GM12872 (cell line): ENCODE measurements around the gene ZNF570.

Experiments
- TF ChIP-seq, protein P1 (sequence below): IDR thresholded peaks from 3 replicates; pipeline ENCODE4 v1.5.1; 2011; ENCODE audit warnings: low read depth, mild to moderate bottlenecking, low read length, moderate library complexity; ENCODE audit not compliant: insufficient read depth

Gene ZNF570

DNA sequence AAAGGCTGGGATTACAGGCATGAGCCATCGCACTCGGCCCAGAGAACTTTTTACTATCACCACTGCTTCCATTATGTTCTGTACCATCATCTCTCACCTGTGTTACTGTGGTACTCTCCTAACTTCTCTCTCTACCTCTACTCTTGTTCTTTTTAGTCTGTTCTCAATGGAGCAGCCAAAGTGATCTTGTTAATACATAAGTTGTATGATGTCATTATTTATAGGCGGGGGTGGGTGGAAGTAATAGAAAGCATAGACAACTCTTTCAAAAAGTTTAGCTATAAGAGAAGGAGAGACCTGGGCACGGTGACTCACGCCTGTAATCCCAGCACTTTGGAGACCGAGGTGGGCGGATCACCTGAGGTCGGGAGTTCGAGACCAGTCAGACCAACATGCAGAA, 3.0 kb downstream of the ZNF570 start:
- TF ChIP-seq, protein P1, sequence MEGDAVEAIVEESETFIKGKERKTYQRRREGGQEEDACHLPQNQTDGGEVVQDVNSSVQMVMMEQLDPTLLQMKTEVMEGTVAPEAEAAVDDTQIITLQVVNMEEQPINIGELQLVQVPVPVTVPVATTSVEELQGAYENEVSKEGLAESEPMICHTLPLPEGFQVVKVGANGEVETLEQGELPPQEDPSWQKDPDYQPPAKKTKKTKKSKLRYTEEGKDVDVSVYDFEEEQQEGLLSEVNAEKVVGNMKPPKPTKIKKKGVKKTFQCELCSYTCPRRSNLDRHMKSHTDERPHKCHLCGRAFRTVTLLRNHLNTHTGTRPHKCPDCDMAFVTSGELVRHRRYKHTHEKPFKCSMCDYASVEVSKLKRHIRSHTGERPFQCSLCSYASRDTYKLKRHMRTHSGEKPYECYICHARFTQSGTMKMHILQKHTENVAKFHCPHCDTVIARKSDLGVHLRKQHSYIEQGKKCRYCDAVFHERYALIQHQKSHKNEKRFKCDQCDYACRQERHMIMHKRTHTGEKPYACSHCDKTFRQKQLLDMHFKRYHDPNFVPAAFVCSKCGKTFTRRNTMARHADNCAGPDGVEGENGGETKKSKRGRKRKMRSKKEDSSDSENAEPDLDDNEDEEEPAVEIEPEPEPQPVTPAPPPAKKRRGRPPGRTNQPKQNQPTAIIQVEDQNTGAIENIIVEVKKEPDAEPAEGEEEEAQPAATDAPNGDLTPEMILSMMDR, result no peak

DNA sequence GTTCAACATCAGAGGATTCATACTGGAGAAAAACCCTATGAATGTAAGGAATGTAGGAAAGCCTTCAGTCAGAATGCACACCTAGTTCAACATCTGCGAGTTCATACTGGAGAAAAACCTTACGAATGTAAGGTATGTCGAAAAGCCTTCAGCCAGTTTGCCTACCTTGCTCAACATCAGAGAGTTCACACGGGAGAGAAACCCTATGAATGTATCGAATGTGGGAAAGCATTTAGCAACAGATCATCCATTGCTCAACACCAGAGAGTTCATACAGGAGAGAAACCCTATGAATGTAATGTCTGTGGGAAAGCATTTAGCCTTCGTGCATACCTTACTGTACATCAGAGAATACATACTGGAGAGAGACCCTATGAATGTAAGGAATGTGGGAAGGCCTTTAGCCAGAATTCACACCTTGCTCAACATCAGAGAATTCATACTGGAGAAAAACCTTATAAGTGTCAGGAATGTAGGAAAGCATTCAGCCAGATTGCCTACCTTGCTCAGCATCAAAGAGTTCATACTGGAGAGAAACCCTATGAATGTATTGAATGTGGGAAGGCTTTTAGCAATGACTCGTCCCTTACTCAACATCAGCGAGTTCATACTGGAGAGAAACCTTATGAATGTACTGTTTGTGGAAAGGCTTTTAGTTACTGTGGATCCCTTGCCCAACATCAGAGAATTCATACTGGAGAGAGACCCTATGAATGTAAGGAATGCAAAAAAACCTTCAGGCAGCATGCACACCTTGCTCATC, 15.4 kb downstream of the ZNF570 start:
- TF ChIP-seq, protein P1, result no peak

DNA sequence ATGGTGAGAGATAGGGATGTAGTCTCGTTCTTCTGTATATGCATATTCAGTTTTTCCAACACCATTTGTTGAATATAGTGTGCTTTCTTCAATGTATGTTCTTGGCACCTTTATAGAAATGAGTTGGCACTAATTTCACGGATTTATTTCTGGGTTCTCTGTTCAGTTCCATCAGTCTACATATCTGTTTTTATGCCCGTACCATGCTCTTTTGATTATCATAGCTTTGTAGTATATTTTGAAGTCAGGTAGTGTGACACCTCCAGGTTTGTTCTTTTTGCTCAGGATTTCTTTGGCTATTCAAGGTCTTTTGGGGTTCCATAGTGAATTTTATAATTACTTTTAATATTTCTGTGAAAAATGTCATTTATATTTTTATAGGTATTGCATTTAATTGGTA, 23.1 kb downstream of the ZNF570 start:
- TF ChIP-seq, protein P1, result no peak

DNA sequence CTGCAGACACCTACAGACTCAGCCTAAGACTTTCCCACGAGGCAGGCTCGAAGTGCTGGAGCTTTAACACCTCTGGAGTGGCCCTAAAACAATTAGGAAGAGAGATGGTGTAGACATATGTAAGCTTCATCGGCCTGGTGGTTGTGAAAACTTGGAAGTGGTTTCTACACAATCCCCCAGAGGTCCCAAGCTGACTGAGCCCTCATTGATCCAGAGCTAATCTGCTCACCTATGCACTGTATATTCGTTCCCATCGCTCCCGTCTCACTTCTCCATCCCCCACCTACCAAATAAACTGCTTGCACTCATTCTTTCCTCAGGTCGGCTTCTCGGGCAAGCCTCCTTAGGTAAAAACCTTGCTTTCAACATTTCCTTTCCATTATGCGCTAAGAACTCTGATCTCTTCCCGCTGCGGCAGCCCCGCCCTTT, 36.8 kb downstream of the ZNF570 start:
- TF ChIP-seq, protein P1, result no peak

DNA sequence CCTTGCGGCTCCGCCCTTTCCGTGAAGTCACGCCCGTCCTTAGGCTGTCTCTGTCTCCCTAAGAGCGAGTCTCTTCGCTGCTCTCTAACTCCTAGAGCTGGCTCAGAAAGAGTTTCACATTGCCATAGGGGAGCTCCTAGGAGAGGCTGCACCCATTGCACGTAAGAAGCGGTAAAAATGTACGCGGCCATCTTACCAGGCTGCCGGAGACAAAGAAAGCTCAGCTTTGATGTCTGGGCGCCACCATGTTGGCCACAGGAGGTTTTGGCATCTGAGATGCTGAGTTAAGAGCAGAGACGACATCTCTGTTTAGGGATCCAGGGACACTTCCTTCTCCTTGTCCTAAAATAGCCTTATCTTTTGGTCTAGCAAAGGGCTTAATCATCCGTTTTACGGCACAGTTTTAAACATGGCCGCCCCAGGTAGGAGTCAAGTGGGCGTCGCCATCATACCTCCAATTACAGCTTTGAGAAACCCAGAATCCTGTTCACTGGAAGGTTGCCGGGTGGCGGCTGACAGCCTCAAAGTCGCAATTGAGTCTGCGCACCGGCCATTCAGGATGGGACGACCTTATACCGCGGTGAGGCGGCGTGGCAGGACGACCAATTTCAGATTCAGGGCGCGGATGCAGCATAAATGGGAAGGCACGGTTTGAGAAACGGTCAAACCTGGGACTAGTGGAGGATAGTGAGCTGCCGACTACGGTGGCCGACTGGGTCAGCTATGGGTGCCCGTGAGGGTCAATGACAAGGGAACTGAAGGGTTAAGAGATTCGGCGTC, 37.4 kb downstream of the ZNF570 start, which contains the start of gene ZNF793:
Gene ZNF793 (plus strand): TSS at position 553 of the 780 bp plus-strand sequence. CDS start 16,501 bp downstream, outside the sequence.
- TF ChIP-seq, protein P1, result no peak

DNA sequence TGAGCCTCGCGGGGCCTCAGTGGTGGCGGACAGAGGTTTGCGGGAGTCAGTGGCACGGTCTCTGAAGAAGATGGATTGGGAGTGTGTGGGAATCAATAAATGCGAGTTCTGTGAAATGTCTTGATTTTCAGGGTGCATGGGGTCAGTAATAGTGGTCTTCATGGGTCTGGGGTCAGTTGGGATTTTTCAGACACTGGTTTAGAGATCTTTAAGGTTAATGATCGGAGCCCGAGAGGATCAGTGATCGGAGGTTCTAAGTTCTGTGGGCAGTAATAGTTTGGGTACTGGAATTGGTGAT, 38.0 kb downstream of the ZNF570 start:
- TF ChIP-seq, protein P1, result no peak

DNA sequence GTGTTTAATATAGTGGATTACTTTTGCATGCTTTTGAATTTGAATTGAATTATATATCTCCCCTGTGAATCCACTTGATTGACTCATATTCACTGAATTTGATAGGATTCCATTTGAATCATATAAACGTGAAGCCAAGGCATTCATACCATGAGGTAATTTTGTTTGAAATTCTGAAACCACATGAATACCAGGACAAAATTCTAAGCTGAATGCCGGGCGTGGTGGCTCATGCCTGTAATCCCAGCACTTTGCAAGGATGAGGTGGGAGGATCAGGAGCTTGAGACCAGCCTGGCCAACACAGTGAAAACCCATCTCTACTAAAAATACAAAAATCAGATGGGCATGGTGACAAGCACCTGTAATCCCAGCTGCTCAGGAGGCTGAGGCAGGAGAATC, 42.0 kb downstream of the ZNF570 start:
- TF ChIP-seq, protein P1, result no peak
